CD4-positive, CD25-positive, alpha-beta regulatory T cell (primary cell): ENCODE measurements around the gene TTI1. TPM values are rescaled to one million over a fixed set of nuclear protein-coding genes. Genes with fewer than 3 reads are reported as not detected.

Experiments used
- ATAC-seq, 2 donors: fragments of 150-1000 bp; cut with Tn5 transposase; one replicate each; pipeline ENCODE4 v1.10.0; 2021; ENCODE audit warnings: low read depth in 2 of 2, moderate number of reproducible peaks in 2 of 2, moderate library complexity in 1 of 2
- DNase-seq, 3 donors: peaks; one replicate each; pipeline versions ENCODE4 v3.0.0 to v3.0.0-alpha.2; 2012 to 2022; ENCODE audit warnings: mixed read lengths in 1 of 3
- H3K27ac ChIP-seq: one replicate; pipeline ENCODE4 v1.7.0; 2013; ENCODE audit warnings: mild to moderate bottlenecking, low read length; ENCODE audit not compliant: insufficient read depth, poor library complexity, severe bottlenecking
- H3K27me3 ChIP-seq: one replicate; pipeline ENCODE4 v1.7.0; 2013; ENCODE audit warnings: low read length; ENCODE audit not compliant: control insufficient read depth, insufficient read depth
- H3K36me3 ChIP-seq: one replicate; pipeline ENCODE4 v1.7.0; 2013; ENCODE audit warnings: mild to moderate bottlenecking, low read length, moderate library complexity; ENCODE audit not compliant: control insufficient read depth, insufficient read depth
- H3K4me1 ChIP-seq: 2 replicates; pipeline ENCODE4 v1.7.0; 2013; ENCODE audit warnings: mild to moderate bottlenecking, low read length; ENCODE audit not compliant: insufficient read depth, control insufficient read depth, poor library complexity, severe bottlenecking
- H3K4me3 ChIP-seq: one replicate; pipeline ENCODE4 v1.7.0; 2013; ENCODE audit warnings: low read depth, mild to moderate bottlenecking, low read length, moderate library complexity
- H3K9me3 ChIP-seq, 2 experiments: 1 replicate in 1 of 2; 2 replicates in 1 of 2; pipeline ENCODE4 v1.7.0; 2013; ENCODE audit warnings: low read length in 2 of 2, mild to moderate bottlenecking in 1 of 2, moderate library complexity in 1 of 2; ENCODE audit not compliant: control insufficient read depth in 2 of 2
- H3K27ac Mint-ChIP-seq, 3 donors: one replicate each; pipeline ENCODE4 v1.8.0; 2020 to 2022; ENCODE audit warnings: mild to moderate bottlenecking in 3 of 3, mixed read lengths in 3 of 3, moderate library complexity in 2 of 3
- H3K27me3 Mint-ChIP-seq: one replicate; pipeline ENCODE4 v1.8.0; 2022; ENCODE audit warnings: mild to moderate bottlenecking, mixed read lengths
- H3K36me3 Mint-ChIP-seq: one replicate; pipeline ENCODE4 v1.8.0; 2020; ENCODE audit warnings: mixed read lengths
- H3K4me1 Mint-ChIP-seq, 4 donors: one replicate each; pipeline ENCODE4 v1.8.0; 2020 to 2022; ENCODE audit warnings: mixed read lengths in 4 of 4, mild to moderate bottlenecking in 1 of 4
- H3K4me3 Mint-ChIP-seq, 4 donors: one replicate each; pipeline ENCODE4 v1.8.0; 2020 to 2022; ENCODE audit warnings: mild to moderate bottlenecking in 4 of 4, mixed read lengths in 4 of 4, moderate library complexity in 3 of 4
- H3K9me3 Mint-ChIP-seq, 7 donors: one replicate each; pipeline ENCODE4 v1.8.0; 2020 to 2022; ENCODE audit warnings: mixed read lengths in 7 of 7, mild to moderate bottlenecking in 3 of 7, moderate library complexity in 2 of 7
- polyA plus RNA-seq, 4 donors: library from polyadenylated mRNA; unstranded; fragments of 300-500 nt; fragmentation: Illumina TruSeq; gene quantifications; one replicate each; pipeline ENCODE4 v1.2.3, GENCODE V29; 2021
- total RNA-seq: library from RNA; stranded (reverse); gene quantifications from one replicate; pipeline ENCODE4 v1.2.3, GENCODE V29; 2022

TTI1 gene
- total and polyA plus RNA-seq, 5 donors from 2014 or later, result 15.2 to 21.2 (median 16.3) TPM

GRCh38 chr20:38073307-38074071, 40.2 kb upstream of the TTI1 start:
- H3K4me3 ChIP-seq, result no peak overlapping the region
- H3K27me3 ChIP-seq, result no peaks in the 10 kb centered on the region
- ATAC-seq (peak; percentile 26 to 60), DNase-seq (peak in 2 of 3 donors; percentile 29 to 67)
- Mint-ChIP-seq H3K9me3 (peaks cover 0 to 4% (median 0%) of the 10 kb centered on the region in 7 donors), H3K36me3 (peaks cover 66% of the 10 kb centered on the region), H3K27me3 (no peaks in the 10 kb centered on the region), H3K4me3 (no peak overlapping the region), H3K27ac (peak overlapping the region in 2 of 3 donors; percentile 26 to 34), H3K4me1 (peaks cover 20 to 32% (median 31%) of the 10 kb centered on the region in 4 donors)
- peaks cover 77% of the 10 kb centered on the region for H3K36me3 ChIP-seq
- no peaks in the 10 kb centered on the region for H3K9me3 ChIP-seq
- no peak overlapping the region for H3K27ac ChIP-seq
- no peaks in the 10 kb centered on the region for H3K4me1 ChIP-seq

- Histone ChIP-seq H3K4me3 (no peak overlapping the region), H3K27ac (no peak overlapping the region), H3K9me3 (no peaks in the 10 kb centered on the region), H3K4me1 (no peaks in the 10 kb centered on the region), H3K27me3 (no peaks in the 10 kb centered on the region), H3K36me3 (peaks cover 81% of the 10 kb centered on the region)
- H3K9me3 Mint-ChIP-seq, result peaks cover 0 to 4% (median 0%) of the 10 kb centered on the region in 7 donors
- no peak overlapping the region for H3K4me3 Mint-ChIP-seq
- H3K4me1 Mint-ChIP-seq, result peaks cover 20 to 31% (median 28%) of the 10 kb centered on the region in 4 donors
- DNase-seq (no peak), ATAC-seq (no peak)
- no peaks in the 10 kb centered on the region for H3K27me3 Mint-ChIP-seq
- H3K36me3 Mint-ChIP-seq, result peaks cover 63% of the 10 kb centered on the region
- peak overlapping the region in 1 of 3 donors; percentile 24 for H3K27ac Mint-ChIP-seq
These were observed 39.6 kb upstream of the TTI1 start for GRCh38 chr20:38072898-38073297.

- DNase-seq (no peak), ATAC-seq (no peak)
- Mint-ChIP-seq H3K4me1 (peaks cover 5 to 9% (median 6%) of the 10 kb centered on the region in 4 donors), H3K36me3 (peaks cover 75% of the 10 kb centered on the region), H3K4me3 (no peak overlapping the region), H3K27me3 (no peaks in the 10 kb centered on the region), H3K27ac (no peak overlapping the region), H3K9me3 (peaks cover 0 to 4% (median 0%) of the 10 kb centered on the region in 7 donors)
- Histone ChIP-seq H3K4me3 (no peak overlapping the region), H3K27ac (no peak overlapping the region), H3K27me3 (no peaks in the 10 kb centered on the region), H3K9me3 (no peaks in the 10 kb centered on the region), H3K36me3 (peaks cover 93% of the 10 kb centered on the region), H3K4me1 (no peaks in the 10 kb centered on the region)
These were observed 34.6 kb upstream of the TTI1 start for GRCh38 chr20:38067717-38068365.

- H3K4me1 ChIP-seq, result no peaks in the 10 kb centered on the region
- no peak for ATAC-seq
- H3K27me3 Mint-ChIP-seq, result no peaks in the 10 kb centered on the region
- H3K4me3 Mint-ChIP-seq, result peak overlapping the region in 1 of 4 donors; percentile 28
- peak overlapping the region; percentile 22 to 31 (median 23) for H3K27ac Mint-ChIP-seq
- DNase-seq, result no peak
- peaks cover 68% of the 10 kb centered on the region for H3K36me3 Mint-ChIP-seq
- H3K27ac ChIP-seq, result no peak overlapping the region
- peaks cover 0 to 6% (median 3%) of the 10 kb centered on the region in 4 donors for H3K4me1 Mint-ChIP-seq
- peaks cover 0 to 4% (median 0%) of the 10 kb centered on the region in 7 donors for H3K9me3 Mint-ChIP-seq
- no peak overlapping the region for H3K4me3 ChIP-seq
- no peaks in the 10 kb centered on the region for H3K9me3 ChIP-seq
- no peaks in the 10 kb centered on the region for H3K27me3 ChIP-seq
- peaks cover 93% of the 10 kb centered on the region for H3K36me3 ChIP-seq
These were observed 33.9 kb upstream of the TTI1 start for GRCh38 chr20:38066969-38067716.

- no peak overlapping the region for H3K4me3 Mint-ChIP-seq
- H3K4me1 ChIP-seq, result no peaks in the 10 kb centered on the region
- H3K27ac ChIP-seq, result no peak overlapping the region
- peaks cover 92% of the 10 kb centered on the region for H3K36me3 ChIP-seq
- no peaks in the 10 kb centered on the region for H3K27me3 ChIP-seq
- peaks cover 56% of the 10 kb centered on the region for H3K36me3 Mint-ChIP-seq
- H3K9me3 Mint-ChIP-seq, result peaks cover 0 to 2% (median 0%) of the 10 kb centered on the region in 7 donors
- peaks cover 0 to 6% (median 1%) of the 10 kb centered on the region in 4 donors for H3K4me1 Mint-ChIP-seq
- H3K27me3 Mint-ChIP-seq, result no peaks in the 10 kb centered on the region
- H3K4me3 ChIP-seq, result no peak overlapping the region
- ATAC-seq, result no peak
- no peak overlapping the region for H3K27ac Mint-ChIP-seq
- DNase-seq, result no peak
- H3K9me3 ChIP-seq, result no peaks in the 10 kb centered on the region
These were observed 32.6 kb upstream of the TTI1 start for GRCh38 chr20:38065764-38066375.

GRCh38 chr20:38063911-38064530, 30.8 kb upstream of the TTI1 start:
- no peak overlapping the region for H3K27ac ChIP-seq
- Mint-ChIP-seq H3K27ac (no peak overlapping the region), H3K4me3 (no peak overlapping the region), H3K9me3 (no peaks in the 10 kb centered on the region), H3K36me3 (peaks cover 40% of the 10 kb centered on the region), H3K27me3 (no peaks in the 10 kb centered on the region), H3K4me1 (peaks cover 0 to 5% (median 3%) of the 10 kb centered on the region in 4 donors)
- DNase-seq (no peak), ATAC-seq (no peak)
- no peak overlapping the region for H3K4me3 ChIP-seq
- no peaks in the 10 kb centered on the region for H3K4me1 ChIP-seq
- H3K9me3 ChIP-seq, result no peaks in the 10 kb centered on the region
- H3K27me3 ChIP-seq, result no peaks in the 10 kb centered on the region
- H3K36me3 ChIP-seq, result peaks cover 94% of the 10 kb centered on the region

GRCh38 chr20:38062890-38063289, 29.6 kb upstream of the TTI1 start:
- no peak for ATAC-seq
- H3K4me3 ChIP-seq, result no peak overlapping the region
- Mint-ChIP-seq H3K4me1 (peaks cover 0 to 4% (median 2%) of the 10 kb centered on the region in 4 donors), H3K27me3 (no peaks in the 10 kb centered on the region), H3K9me3 (no peaks in the 10 kb centered on the region), H3K27ac (no peak overlapping the region), H3K36me3 (peaks cover 32% of the 10 kb centered on the region), H3K4me3 (no peak overlapping the region)
- H3K36me3 ChIP-seq, result peaks cover 93% of the 10 kb centered on the region
- H3K27me3 ChIP-seq, result no peaks in the 10 kb centered on the region
- no peak for DNase-seq
- H3K9me3 ChIP-seq, result no peaks in the 10 kb centered on the region
- H3K27ac ChIP-seq, result no peak overlapping the region
- H3K4me1 ChIP-seq, result no peaks in the 10 kb centered on the region
